Fibroblast of skin of scalp (primary cell): Measurements from ENCODE around the gene TRIM29.
"Not testable (repeated sequence)": the region's sequence is repeated elsewhere in the genome, so short reads cannot be mapped to it uniquely, and the experiment has no call there.

Experiments used
- DNase-seq: peaks from one replicate; pipeline ENCODE4 v3.0.0-alpha.2; 2013

The TRIM29 gene

DNA sequence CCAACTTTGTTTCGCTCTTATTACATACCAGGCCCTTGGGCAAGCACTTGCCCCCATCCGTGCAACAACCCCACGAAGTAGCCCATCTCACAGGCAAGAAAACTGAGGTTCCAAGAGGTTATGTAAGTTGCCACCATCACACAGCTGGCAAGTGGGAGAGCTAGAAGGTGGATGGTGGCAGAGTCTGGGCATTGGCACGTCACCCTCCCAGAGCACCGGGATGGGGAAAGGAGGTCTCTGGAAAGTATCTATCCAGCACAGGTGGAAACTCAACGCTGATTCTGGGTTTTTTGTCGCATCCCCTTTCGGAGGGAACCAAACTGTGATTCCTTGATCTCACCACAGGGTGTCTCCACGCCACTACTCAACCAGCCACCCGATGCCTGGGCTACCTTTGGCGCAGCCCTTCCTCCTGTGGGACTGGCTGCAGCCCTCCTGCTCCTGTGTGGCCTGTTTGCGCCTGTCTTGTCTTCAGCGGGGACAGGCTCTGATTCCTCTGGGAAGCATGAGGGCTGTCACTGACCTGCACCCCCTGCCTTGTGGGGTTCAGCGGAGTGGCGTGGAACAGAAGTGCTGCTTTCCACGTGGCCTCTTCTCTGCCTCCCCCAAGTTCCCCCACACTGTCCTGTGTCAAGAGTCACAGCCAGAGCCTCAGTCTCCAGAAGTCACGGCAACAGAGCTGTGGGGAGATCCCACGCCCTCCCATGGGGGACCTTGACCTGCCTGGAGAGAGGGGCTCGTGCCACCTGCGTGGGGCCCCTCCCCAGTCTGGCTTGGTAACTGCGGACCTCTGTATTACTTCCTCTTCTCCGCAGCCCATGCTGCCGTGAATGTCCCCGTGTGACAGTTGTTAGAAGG is 34.4 kb upstream of the TRIM29 start:
- peak; percentile 65 for DNase-seq

- no peak for DNase-seq
These were observed 32.9 kb upstream of the TRIM29 start for GRCh38 chr11:120170741-120171261.

DNA sequence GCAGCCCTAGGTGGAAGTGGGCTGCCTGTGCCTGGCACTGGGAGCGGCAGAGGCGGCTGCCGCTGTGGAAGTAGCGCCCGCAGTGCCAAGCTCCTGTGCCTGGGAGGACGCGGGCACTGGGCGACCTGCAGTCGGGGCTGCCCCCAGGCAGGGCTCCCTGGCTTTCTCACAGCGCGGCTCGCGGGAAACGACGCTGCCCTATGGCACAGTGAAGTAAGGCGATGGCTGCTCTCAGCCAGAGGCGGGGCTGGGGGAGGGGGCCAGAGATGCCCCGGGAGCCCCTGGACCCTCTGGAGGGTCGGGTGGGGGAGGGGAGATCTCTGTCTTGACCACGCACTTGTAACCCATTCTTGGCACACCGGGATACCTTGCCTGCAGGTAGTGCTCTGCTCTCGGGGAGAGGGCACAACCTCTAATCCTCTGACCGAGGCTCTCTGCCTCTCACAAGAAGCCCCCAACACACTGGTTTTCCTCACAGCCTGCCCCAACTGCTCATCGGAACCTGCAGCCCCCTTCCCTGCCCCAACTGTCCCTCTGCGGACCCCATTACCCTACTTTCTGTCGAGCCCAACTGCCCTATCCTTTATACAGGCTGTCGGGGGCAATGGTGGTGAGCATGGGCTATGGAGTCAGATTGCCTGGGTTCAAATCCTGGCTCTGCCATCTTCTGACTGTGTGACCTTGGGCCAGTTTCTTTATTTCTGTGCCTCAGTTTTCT is 32.2 kb upstream of the TRIM29 start:
- no peak for DNase-seq

DNA sequence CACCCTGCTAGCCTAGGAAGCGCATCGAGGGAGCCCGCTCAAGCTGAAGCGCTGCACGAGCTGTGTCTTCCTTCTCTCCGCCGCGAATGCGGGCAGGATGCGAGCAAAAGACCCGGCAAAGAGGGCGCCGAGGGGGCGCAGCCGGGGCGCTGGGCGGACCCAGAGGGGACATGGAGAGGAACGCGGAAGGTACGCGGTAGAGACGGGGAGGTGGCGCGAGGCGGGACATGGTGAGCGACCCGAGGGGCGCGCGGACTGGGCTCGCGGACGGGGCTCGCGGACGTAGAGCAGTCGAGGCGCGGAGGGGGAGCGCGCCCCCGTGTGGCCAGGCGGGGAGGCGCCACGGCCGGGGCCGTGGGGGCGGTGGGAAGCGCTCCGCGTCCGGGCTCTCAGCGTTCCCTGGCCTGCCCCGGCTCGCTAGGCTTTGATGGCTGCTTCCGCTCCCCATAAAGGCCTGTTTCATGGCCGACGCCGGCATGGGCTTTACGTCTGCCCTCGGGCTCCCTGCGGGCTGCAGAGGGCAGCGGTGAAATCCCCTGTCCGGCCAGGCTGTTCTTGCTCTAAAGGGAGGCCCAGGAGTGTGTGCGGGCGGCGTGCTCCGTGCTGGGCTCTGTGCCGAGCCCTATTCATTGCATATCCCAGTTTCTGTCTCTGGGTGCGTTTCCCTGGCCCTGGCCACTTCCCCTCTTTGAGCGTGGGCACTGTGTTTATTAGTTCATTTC is 31.2 kb upstream of the TRIM29 start:
- DNase-seq = peak; percentile 61

GRCh38 chr11:120168108-120168959 is 30.4 kb upstream of the TRIM29 start:
- no peak for DNase-seq

DNA sequence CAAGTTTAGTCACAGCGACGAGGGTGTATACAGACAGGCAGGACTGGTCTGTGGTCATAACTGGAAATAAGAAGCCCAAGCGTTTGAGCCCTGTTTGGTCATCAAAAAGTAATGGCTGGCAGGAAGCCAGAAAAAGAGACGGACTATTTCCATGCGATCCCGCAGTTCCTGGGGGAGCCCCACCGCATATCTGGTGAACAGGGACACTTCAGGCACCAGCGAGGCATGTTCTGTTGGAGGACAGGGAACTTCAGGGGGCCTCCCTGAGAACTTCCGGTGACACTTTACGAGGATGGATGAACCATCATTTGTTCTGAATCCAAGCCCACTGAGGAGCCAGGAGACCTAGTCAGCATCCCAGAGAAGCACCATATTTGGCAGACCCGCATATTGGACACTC is 29.7 kb upstream of the TRIM29 start:
- DNase-seq = no peak

DNA sequence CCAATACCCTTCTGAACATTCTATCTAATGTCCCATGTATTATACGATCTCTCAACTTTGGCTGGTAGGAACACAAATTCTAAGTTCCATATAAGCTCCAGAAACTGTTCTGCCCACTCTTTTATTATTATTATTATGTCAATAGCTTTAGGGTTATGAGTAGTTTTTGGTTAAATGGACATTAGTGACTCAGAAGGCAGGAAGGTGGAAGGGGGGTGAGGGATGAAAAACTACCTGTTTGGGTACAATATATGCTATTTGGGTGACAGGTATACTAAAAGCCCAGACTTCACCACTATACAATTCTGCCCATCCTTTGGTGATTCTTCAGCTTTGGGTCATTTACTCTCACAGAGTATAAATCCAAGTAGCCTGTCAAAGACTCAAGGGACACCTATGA is 22.5 kb upstream of the TRIM29 start:
- DNase-seq = no peak

DNA sequence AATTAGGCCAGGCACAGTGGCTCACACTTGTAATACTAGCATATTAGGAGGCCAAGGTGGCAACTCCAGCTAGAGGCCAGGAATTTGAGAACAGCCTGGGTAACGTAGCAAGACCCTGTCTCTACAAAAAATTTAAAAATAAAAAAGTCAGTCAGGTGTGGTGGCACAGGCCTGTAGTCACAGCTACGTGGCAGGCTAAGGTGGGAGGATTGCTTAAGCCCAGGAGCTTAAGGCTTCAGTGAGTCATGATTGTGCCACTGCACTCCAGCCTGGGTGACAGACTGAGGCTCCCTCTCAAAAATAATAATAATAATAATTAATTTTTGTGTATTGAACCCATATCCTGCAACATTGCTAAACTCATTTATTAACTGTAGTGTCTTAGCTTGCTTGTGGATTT is 15.3 kb upstream of the TRIM29 start:
- no peak for DNase-seq

- no peak for DNase-seq
These were observed 13.6 kb upstream of the TRIM29 start for GRCh38 chr11:120151536-120151935.

DNA sequence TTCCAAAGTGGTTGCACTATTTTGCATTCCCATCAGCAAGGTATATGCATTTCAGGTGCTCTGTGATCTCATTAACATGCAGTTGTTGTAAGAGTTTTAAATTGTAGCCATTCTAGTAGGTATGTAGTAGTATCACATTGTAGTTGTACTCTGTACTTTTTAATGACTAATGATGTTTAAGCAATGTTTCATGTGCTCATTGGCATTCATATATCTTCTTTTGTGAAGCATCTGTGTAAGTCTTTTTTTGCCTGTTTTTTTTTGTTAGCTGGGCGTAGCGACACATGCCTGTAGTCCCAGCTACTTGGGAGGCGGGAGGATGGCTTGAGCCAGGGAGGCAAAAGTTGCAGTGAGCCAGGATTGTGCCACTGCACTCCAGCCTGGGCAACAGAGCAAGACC is 11.3 kb upstream of the TRIM29 start:
- no peak for DNase-seq

DNA sequence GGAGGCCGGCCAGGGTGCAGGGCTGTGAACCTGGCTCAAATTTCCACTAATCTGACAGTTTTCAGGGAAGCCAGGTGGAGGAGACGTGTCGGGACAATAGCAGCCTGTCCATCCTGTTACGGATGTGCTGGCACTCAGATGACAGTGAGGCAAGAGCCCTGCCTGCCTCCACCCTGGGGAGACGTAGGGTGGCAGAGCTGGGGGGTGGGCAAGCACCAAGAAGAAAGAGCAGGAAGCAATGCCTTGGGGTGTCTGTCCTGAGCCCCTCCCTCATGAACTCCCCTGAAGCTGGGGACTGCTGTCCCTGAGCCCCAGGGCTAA is 10.0 kb upstream of the TRIM29 start:
- no peak for DNase-seq

GRCh38 chr11:120147094-120147949 is 9.4 kb upstream of the TRIM29 start:
- no peak for DNase-seq

- no peak for DNase-seq
These were observed 8.6 kb upstream of the TRIM29 start for GRCh38 chr11:120146413-120147093.

DNA sequence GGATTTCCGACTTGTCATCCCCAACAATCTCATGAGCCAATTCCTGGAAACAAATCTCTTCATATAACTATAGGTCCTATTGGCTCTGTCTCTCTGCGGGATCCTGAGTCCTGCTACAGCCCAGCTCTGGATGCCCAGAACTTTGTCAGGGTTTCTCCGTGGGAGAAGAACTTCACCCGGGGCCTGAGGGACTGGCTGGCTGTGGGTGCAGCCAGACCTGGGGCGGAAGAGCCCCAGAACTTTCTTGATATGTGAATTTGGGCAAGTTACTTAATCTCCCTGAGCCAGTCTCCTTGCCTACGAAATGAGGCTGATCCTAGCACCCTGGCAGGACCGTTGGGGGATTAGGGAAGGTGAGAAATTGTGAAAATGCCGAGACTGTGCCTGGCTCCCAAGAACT is 6.6 kb upstream of the TRIM29 start:
- no peak for DNase-seq

DNA sequence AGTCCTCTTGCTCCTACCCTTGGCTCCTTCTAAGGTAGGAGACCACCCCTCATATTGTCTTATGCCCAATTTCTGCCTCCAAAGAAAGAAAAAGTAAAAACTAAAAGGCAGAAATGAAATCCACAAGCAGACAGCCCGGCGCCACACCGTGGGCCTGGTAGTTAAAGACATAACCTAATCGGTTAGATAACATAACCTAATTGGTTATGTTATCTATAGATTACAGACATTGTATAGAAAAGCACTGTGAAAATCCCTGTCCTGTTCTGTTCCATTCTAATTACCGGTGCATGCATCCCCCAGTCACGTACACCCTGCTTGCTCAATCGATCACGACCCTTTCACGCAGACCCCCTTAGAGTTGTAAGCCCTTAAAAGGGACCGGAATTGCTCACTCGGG is 5.6 kb upstream of the TRIM29 start:
- not testable (repeated sequence) for DNase-seq

DNA sequence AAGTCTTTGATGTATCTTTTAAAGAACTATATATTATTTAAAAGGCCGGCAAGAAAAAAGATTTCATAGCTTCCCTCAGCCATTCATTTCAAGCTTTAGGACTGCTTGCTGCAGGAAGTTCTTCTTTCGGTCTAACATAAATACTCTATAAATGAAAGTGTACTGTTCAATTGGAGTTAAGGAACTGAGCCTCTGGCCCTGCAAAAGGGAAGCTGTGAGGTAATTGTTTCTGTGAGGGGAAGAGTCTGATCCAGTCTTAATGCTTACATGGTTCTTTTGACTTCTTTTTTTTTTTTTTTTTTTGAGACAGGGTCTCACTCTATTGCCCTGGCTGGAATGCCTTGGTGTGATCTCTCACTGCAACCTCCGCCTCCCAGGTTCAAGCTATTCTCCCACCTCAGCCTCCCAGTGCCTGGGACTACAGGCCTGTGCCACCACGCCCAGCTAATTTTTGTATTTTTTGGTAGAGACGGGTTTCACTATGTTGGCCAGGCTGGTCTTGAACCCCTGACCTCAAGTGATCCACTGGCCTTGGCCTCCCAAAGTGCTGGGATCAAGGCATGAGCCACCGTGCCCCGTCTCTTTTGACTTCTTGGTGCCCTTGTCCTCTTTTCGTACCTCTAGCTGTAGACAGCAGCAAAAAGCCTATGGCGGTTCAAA is 4.7 kb upstream of the TRIM29 start:
- DNase-seq = no peak

DNA sequence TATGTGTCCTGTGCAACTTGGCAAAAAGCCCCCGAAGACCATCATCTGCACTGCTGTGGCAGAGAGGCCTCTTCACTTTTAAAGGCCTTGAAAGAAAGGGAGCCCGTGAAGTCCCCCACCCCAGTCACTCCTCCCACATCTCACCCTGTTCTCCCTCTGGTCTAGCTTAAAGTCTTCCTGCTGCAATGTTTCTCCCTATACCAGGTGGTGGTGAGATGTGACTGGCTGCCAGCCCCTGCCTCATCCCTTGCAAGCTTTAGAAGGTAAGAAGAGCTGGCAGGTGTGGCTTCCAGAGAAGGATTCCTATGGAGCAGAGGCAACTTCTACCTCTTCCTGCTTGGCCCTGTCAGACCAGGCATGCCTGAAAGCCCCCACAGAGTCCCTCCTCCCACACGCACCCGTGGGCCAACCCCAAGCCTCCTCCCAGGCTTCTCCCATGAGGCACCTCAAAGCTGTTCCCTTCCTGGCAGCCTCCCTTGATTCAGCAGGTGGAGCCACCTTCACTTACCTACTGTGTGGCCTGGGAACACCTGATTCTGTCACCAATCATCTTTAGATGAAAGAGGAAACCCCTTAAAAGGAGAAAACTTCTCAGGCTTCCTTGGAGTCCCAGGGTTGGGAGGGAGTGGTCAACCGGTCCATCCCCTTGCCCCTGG is 4.0 kb upstream of the TRIM29 start:
- DNase-seq = no peak

- DNase-seq = no peak
These were observed 3.3 kb upstream of the TRIM29 start for GRCh38 chr11:120141113-120141767.
